ENCODE results near the gene FKBP5. TPM values are rescaled to one million over a fixed set of nuclear protein-coding genes. Genes with fewer than 3 reads are reported as not detected.

The FKBP5 gene
- polyA plus RNA-seq, 2 of the 4 experiments (the other 2 are of a cell fraction): 8.4 to 11.7 TPM

DNA sequence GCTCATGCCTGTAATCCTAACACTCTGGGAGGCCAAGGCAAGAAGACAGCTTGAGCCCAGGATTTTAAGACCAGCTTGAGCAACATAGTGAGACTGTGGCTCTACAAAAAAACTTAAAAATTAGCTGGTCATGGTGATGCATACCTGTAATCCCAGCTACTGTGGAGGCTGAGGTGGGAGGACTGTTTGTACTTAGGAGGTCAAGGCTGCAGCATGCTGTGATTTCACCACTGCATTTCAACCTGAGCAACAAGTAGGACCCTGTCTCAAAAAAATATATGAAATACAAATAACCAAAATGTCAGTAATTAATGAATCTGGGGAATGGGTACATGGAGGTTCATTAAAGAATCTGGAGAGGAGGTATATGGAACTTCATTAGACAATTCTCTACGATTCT is 9.9 kb downstream of the FKBP5 start:
- ChIA-PET POLR2A (no interaction called here), CTCF (interaction anchor here (0.6 kb wide), 1 partner anchor 62 kb away, joined by 3 read pairs; no protein-coding TSS in a partner anchor)
- no peak for ATAC-seq
- DNase-seq (ENCODE audit: low read depth in 1 of 2, low spot score in 1 of 2): no peak
- TF ChIP-seq ATOH8 (CRISPR knock-in tag; IDR thresholded peaks at IDR 0.05; ENCODE audit: low read depth) (no peak), RARB (CRISPR knock-in tag; IDR thresholded peaks at IDR 0.05) (no peak), JUNB (IDR thresholded peaks at IDR 0.05) (no peak), FOXS1 (CRISPR knock-in tag; IDR thresholded peaks at IDR 0.05) (no peak), ZNF302 (CRISPR knock-in tag; IDR thresholded peaks at IDR 0.05) (no peak), USF2 (IDR thresholded peaks at IDR 0.05) (no peak), CEBPB (IDR thresholded peaks at IDR 0.05) (no peak), POLR2AphosphoS2 (conservative IDR thresholded peaks at IDR 0.05; ENCODE audit: low read length) (no peak), TP53 (CRISPR knock-in tag; IDR thresholded peaks at IDR 0.05) (no peak), FOSL2 (IDR thresholded peaks at IDR 0.05) (no peak), FOSL2 (CRISPR knock-in tag; IDR thresholded peaks at IDR 0.05) (no peak), EHMT2 (IDR thresholded peaks at IDR 0.05; ENCODE audit: low read depth) (no peak), MAFK (IDR thresholded peaks at IDR 0.05; ENCODE audit: partially characterized antibody) (no peak), HOXB5 (CRISPR knock-in tag; IDR thresholded peaks at IDR 0.05) (no peak), ZFP36 (IDR thresholded peaks at IDR 0.05; ENCODE audit: borderline replicate concordance, partially characterized antibody) (no peak), KDM1A (IDR thresholded peaks at IDR 0.05; ENCODE audit: low read depth) (no peak), HOXA7 (CRISPR knock-in tag; IDR thresholded peaks at IDR 0.05) (no peak)
- TF ChIP-seq, protein P1, sequence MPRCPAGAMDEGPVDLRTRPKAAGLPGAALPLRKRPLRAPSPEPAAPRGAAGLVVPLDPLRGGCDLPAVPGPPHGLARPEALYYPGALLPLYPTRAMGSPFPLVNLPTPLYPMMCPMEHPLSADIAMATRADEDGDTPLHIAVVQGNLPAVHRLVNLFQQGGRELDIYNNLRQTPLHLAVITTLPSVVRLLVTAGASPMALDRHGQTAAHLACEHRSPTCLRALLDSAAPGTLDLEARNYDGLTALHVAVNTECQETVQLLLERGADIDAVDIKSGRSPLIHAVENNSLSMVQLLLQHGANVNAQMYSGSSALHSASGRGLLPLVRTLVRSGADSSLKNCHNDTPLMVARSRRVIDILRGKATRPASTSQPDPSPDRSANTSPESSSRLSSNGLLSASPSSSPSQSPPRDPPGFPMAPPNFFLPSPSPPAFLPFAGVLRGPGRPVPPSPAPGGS (IDR thresholded peaks at IDR 0.05): no peak
- Histone ChIP-seq H3K4me3 (no peak overlapping the region), H3K4me2 (no peak overlapping the region), H3K27ac (no peak overlapping the region), H3K4me1 (no peaks in the 10 kb centered on the region), H3K9me3 (no peaks in the 10 kb centered on the region)
- 93% methylated on average over 1 of the region's 1 CpG for WGBS (ENCODE audit: missing lambda C conversion rate)
- FAIRE-seq: no peak

GRCh38 chr6:35678021-35678654 is 10.6 kb downstream of the FKBP5 start:
- ChIA-PET POLR2A (no interaction called here), CTCF (interaction anchor here (0.6 kb wide), 1 partner anchor 63 kb away, joined by 3 read pairs; no protein-coding TSS in a partner anchor)
- 84% methylated on average over 4 of the region's 4 CpGs for WGBS (ENCODE audit: missing lambda C conversion rate)
- ATAC-seq (no peak), FAIRE-seq (no peak), DNase-seq (ENCODE audit: low read depth in 1 of 2, low spot score in 1 of 2) (no peak)
- Histone ChIP-seq H3K9me3 (no peaks in the 10 kb centered on the region), H3K27ac (no peak overlapping the region), H3K4me1 (no peaks in the 10 kb centered on the region), H3K4me2 (no peak overlapping the region), H3K4me3 (no peak overlapping the region)
- TF ChIP-seq GATA3 (IDR thresholded peaks at IDR 0.05; ENCODE audit: borderline replicate concordance): no peak
- TF ChIP-seq, protein P2, sequence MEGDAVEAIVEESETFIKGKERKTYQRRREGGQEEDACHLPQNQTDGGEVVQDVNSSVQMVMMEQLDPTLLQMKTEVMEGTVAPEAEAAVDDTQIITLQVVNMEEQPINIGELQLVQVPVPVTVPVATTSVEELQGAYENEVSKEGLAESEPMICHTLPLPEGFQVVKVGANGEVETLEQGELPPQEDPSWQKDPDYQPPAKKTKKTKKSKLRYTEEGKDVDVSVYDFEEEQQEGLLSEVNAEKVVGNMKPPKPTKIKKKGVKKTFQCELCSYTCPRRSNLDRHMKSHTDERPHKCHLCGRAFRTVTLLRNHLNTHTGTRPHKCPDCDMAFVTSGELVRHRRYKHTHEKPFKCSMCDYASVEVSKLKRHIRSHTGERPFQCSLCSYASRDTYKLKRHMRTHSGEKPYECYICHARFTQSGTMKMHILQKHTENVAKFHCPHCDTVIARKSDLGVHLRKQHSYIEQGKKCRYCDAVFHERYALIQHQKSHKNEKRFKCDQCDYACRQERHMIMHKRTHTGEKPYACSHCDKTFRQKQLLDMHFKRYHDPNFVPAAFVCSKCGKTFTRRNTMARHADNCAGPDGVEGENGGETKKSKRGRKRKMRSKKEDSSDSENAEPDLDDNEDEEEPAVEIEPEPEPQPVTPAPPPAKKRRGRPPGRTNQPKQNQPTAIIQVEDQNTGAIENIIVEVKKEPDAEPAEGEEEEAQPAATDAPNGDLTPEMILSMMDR (IDR thresholded peaks at IDR 0.05): no peak

DNA sequence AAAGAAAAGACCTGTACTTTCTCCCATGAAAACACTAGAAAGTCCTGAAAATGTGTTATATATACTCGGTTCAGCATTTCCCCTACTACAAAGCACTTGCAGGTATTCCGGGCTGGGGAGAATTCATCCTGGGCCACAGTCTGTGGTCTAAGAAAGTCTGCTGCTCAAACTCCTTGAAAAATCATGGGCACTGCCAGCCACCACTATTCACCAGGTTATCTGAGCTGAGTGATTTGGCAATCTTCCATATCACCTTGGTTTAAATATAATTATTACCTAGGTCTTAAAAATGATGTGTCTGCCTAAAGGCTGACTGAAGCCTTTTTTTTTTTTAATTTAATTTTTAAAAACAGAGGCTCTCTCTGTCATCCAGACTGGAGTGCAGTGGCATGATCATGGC is 11.3 kb downstream of the FKBP5 start:
- Histone ChIP-seq H3K4me1 (no peaks in the 10 kb centered on the region), H3K27ac (no peak overlapping the region), H3K9me3 (no peaks in the 10 kb centered on the region), H3K4me3 (no peak overlapping the region), H3K4me2 (no peak overlapping the region)
- ChIA-PET CTCF (interaction anchor here (0.6 to 1.7 kb wide), 2 partner anchors 45 to 108 kb away, joined by 3 to 4 read pairs; no protein-coding TSS in a partner anchor), POLR2A (no interaction called here)
- DNase-seq (ENCODE audit: low read depth in 1 of 2, low spot score in 1 of 2) (no peak), ATAC-seq (no peak), FAIRE-seq (no peak)
- 91% methylated on average over 2 of the region's 2 CpGs for WGBS (ENCODE audit: missing lambda C conversion rate)
- no peak for TF ChIP-seq RNF2 (IDR thresholded peaks at IDR 0.05; ENCODE audit: borderline replicate concordance, low read depth)
- TF ChIP-seq JUN (IDR thresholded peaks at IDR 0.05): no peak
- TF ChIP-seq ZC3H11A (IDR thresholded peaks at IDR 0.05): no peak
- no peak for TF ChIP-seq ESRRA (IDR thresholded peaks at IDR 0.05; ENCODE audit: borderline replicate concordance, low read length)
- no peak for TF ChIP-seq EHF (CRISPR knock-in tag; IDR thresholded peaks at IDR 0.05)
- TF ChIP-seq USF2 (IDR thresholded peaks at IDR 0.05): no peak
- TF ChIP-seq ZNF302 (CRISPR knock-in tag; IDR thresholded peaks at IDR 0.05): no peak
- TF ChIP-seq JUNB (IDR thresholded peaks at IDR 0.05): no peak
- TF ChIP-seq ZFP36 (IDR thresholded peaks at IDR 0.05; ENCODE audit: borderline replicate concordance, partially characterized antibody): no peak
- no peak for TF ChIP-seq MYC (IDR thresholded peaks at IDR 0.05; ENCODE audit: borderline replicate concordance, low read length)
- no peak for TF ChIP-seq NR3C1 (IDR thresholded peaks at IDR 0.05)
